ENCODE results near the gene KRTAP2-1.

DNA sequence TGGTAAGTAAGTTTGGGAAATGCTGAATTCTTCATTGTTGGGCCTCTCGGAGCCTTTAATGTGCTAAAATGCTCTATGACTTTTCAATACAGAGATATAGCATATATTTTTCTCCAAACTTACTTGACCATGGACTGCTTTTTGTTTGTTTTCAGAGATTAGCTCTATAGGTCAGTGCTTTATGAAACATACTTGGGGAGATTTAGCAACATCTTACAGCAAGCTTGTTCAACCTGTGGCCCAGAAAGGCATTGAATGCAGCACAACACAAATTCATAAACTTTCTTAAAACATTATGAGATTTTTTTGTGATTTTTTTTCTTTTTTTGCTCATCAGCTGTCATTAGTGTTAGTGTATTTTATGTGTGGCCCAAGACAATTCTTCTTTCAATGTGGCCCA is 37.2 kb downstream of the KRTAP2-1 start:
- TF ChIP-seq, protein P1, sequence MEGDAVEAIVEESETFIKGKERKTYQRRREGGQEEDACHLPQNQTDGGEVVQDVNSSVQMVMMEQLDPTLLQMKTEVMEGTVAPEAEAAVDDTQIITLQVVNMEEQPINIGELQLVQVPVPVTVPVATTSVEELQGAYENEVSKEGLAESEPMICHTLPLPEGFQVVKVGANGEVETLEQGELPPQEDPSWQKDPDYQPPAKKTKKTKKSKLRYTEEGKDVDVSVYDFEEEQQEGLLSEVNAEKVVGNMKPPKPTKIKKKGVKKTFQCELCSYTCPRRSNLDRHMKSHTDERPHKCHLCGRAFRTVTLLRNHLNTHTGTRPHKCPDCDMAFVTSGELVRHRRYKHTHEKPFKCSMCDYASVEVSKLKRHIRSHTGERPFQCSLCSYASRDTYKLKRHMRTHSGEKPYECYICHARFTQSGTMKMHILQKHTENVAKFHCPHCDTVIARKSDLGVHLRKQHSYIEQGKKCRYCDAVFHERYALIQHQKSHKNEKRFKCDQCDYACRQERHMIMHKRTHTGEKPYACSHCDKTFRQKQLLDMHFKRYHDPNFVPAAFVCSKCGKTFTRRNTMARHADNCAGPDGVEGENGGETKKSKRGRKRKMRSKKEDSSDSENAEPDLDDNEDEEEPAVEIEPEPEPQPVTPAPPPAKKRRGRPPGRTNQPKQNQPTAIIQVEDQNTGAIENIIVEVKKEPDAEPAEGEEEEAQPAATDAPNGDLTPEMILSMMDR (IDR thresholded peaks at IDR 0.05) = no peak
- TF ChIP-seq POLR2A (IDR thresholded peaks at IDR 0.05) = no peak
